Panc1 (cell line): ENCODE data around the gene DRD4. TPM values are rescaled to one million over a fixed set of nuclear protein-coding genes. Genes with fewer than 3 reads are reported as not detected.

ENCODE experiments used
- ATAC-seq: fragments of 200-7000 bp; cut with Tn5 transposase; 2 replicates; pipeline ENCODE4 v1.9.1; 2020; ENCODE audit warnings: mild to moderate bottlenecking, moderate library complexity
- BruUV-seq: library from RNA; stranded (reverse); fragments of 400-500 nt; replicated peaks from 2 replicates; lab custom pipeline; 2021; lab: Mats Ljungman, UMichigan
- CTCF ChIA-PET: fragments of 300-600 bp; sonication (Branson Sonifier 250); formaldehyde crosslinking; loops from one replicate; lab custom pipeline; 2022; ENCODE audit warnings: antibody characterized with exemption; lab: Charles Lee
- POLR2A ChIA-PET: fragments of 300-600 bp; sonication (Branson Sonifier 250); formaldehyde crosslinking; loops from one replicate; lab custom pipeline; 2022; ENCODE audit warnings: antibody characterized with exemption; lab: Charles Lee
- DNase-seq: peaks from one replicate; pipeline ENCODE4 v3.0.0-alpha.2; 2010; ENCODE audit warnings: low read depth, low spot score
- H3K27ac ChIP-seq: 2 replicates; pipeline ENCODE4 v1.5.1; 2011; ENCODE audit warnings: mild to moderate bottlenecking, low read length, inconsistent platforms
- H3K27me3 ChIP-seq: fragments of 200-500 bp; sonication (Bioruptor generic); 2 replicates; pipeline ENCODE4 v1.6.0; 2014; ENCODE audit warnings: low read length, inconsistent platforms; ENCODE audit not compliant: control insufficient read depth, insufficient read depth
- H3K36me3 ChIP-seq: fragments of 200-500 bp; sonication (Bioruptor generic); 2 replicates; pipeline ENCODE4 v1.5.1; 2014; ENCODE audit warnings: inconsistent platforms, mild to moderate bottlenecking, low read length, moderate library complexity; ENCODE audit not compliant: control insufficient read depth, insufficient read depth
- H3K4me1 ChIP-seq: 2 replicates; pipeline ENCODE4 v1.5.1; 2011; ENCODE audit warnings: inconsistent platforms, mild to moderate bottlenecking, low read length, moderate library complexity; ENCODE audit not compliant: control insufficient read depth, insufficient read depth
- H3K4me3 ChIP-seq, 2 experiments: 2 replicates each; pipeline ENCODE4 v1.5.1; 2011 to 2012; ENCODE audit warnings: low read depth in 2 of 2, low read length in 2 of 2, mild to moderate bottlenecking in 2 of 2, inconsistent platforms in 1 of 2, moderate library complexity in 1 of 2
- H3K9me3 ChIP-seq: fragments of 200-500 bp; sonication (Bioruptor generic); 2 replicates; pipeline ENCODE4 v1.5.1; 2014; ENCODE audit warnings: low read depth, mild to moderate bottlenecking, inconsistent platforms, low read length, moderate library complexity; ENCODE audit not compliant: control insufficient read depth, insufficient read depth
- CTCF ChIP-seq: fragments of 450-650 bp; IDR thresholded peaks from 2 replicates; pipeline ENCODE4 v1.5.1; 2017; ENCODE audit warnings: mild to moderate bottlenecking
- POLR2AphosphoS5 ChIP-seq: IDR thresholded peaks from 2 replicates; pipeline ENCODE4 v1.6.1; 2012; ENCODE audit warnings: mild to moderate bottlenecking, low read depth, low read length, moderate library complexity
- SIN3A ChIP-seq: IDR thresholded peaks from 2 replicates; pipeline ENCODE4 v1.6.1; 2012; ENCODE audit warnings: low read depth, mild to moderate bottlenecking, low read length, moderate library complexity, borderline replicate concordance; ENCODE audit not compliant: insufficient read depth
- TCF7L2 ChIP-seq: IDR thresholded peaks from 2 replicates; pipeline ENCODE4 v1.6.1; 2011; ENCODE audit warnings: mild to moderate bottlenecking, low read depth, low read length, inconsistent platforms
- in situ Hi-C: cut with HindIII; loops from 2 replicates; pipeline ENCODE4 v1.10.0; 2016; ENCODE audit warnings: low sequenced_read_pairs, low pct_unique_long_range_greater_than_20kb
- intact Hi-C: fragments of 100-400 bp; cut with micrococcal nuclease; formaldehyde crosslinking; loops from one replicate; pipeline ENCODE4 v1.10.0; 2022; ENCODE audit not compliant: unreplicated experiment
- total RNA-seq: library from RNA; stranded (reverse); gene quantifications from one replicate; pipeline ENCODE4 v1.2.1, GENCODE V29; 2021; ENCODE audit not compliant: unreplicated experiment
- TF ChIP-seq, protein P1 (sequence below), 2 experiments: IDR thresholded peaks; 2 replicates each; pipeline ENCODE4 v1.6.1; 2011 to 2012; ENCODE audit warnings: low read depth in 2 of 2, control low read depth in 1 of 2, low read length in 1 of 2, mild to moderate bottlenecking in 1 of 2, moderate library complexity in 1 of 2; ENCODE audit not compliant: insufficient read depth in 1 of 2

DRD4 gene
- total RNA-seq, 1 experiment from 2014 or later, result 0.95 TPM

DNA sequence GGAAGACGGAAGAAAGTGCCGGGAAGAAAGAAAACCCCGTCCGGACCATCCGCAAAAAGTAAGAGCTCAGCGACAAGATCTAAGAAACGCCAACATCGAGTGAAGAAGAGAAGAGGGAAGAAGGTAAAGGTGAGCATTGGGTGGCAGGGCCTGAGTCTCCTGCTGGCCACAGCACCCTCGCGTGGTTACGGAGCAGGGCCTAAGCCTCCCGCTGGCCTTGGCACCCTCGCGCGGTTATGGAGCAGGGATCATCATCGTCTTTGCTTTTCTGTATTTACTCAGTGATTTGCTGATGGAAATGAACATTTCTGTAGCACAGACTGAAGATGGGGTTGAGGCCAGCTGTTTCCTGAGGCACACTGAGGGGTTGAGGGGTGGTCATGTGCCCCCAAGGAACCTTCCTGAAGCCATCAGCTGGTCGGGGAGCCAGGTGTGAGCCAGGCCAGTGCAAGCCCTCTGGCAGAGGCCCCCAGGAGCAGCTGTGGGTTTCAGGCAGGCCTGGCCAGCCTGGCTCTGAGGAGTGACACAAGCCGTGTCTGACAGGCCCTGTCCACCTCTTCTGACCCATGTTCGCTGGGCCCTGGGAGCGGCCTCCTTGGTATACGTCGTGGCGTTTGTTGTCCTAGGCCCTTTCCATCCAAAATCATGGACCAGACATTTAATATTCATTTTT, 35.4 kb upstream of the DRD4 start:
- no peaks in the 10 kb centered on the region for H3K27me3 ChIP-seq
- ChIA-PET CTCF (interaction anchor here (0.6 kb wide), 1 partner anchor 123 kb away, joined by 3 read pairs; no protein-coding TSS in a partner anchor), POLR2A (no interaction called here)
- ATAC-seq (no peak), DNase-seq (no peak)
- in situ Hi-C loops, result no loop called here
- H3K4me1 ChIP-seq, result no peaks in the 10 kb centered on the region
- no peaks in the 10 kb centered on the region for H3K9me3 ChIP-seq
- no peak overlapping the region for H3K27ac ChIP-seq
- TSS peak; percentile 61 for BruUV-seq
- H3K36me3 ChIP-seq, result peaks cover 7% of the 10 kb centered on the region
- intact Hi-C loops, result no loop called here
- TF ChIP-seq POLR2AphosphoS5 (no peak), TCF7L2 (no peak), CTCF (no peak)
- TF ChIP-seq, protein P1, sequence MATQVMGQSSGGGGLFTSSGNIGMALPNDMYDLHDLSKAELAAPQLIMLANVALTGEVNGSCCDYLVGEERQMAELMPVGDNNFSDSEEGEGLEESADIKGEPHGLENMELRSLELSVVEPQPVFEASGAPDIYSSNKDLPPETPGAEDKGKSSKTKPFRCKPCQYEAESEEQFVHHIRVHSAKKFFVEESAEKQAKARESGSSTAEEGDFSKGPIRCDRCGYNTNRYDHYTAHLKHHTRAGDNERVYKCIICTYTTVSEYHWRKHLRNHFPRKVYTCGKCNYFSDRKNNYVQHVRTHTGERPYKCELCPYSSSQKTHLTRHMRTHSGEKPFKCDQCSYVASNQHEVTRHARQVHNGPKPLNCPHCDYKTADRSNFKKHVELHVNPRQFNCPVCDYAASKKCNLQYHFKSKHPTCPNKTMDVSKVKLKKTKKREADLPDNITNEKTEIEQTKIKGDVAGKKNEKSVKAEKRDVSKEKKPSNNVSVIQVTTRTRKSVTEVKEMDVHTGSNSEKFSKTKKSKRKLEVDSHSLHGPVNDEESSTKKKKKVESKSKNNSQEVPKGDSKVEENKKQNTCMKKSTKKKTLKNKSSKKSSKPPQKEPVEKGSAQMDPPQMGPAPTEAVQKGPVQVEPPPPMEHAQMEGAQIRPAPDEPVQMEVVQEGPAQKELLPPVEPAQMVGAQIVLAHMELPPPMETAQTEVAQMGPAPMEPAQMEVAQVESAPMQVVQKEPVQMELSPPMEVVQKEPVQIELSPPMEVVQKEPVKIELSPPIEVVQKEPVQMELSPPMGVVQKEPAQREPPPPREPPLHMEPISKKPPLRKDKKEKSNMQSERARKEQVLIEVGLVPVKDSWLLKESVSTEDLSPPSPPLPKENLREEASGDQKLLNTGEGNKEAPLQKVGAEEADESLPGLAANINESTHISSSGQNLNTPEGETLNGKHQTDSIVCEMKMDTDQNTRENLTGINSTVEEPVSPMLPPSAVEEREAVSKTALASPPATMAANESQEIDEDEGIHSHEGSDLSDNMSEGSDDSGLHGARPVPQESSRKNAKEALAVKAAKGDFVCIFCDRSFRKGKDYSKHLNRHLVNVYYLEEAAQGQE (IDR thresholded peaks at IDR 0.05; ENCODE audit: insufficient read depth in 1 of 2, low read depth in 2 of 2, low read length in 1 of 2), result no peak
- no peak overlapping the region for H3K4me3 ChIP-seq

- H3K27ac ChIP-seq, result no peak overlapping the region
- ChIA-PET POLR2A (no interaction called here), CTCF (interaction anchor here (0.7 kb wide), 1 partner anchor 73 kb away, joined by 3 read pairs; no protein-coding TSS in a partner anchor)
- TF ChIP-seq CTCF (no peak), POLR2AphosphoS5 (no peak), SIN3A (no peak), TCF7L2 (no peak)
- TF ChIP-seq, protein P1 (IDR thresholded peaks at IDR 0.05; ENCODE audit: insufficient read depth in 1 of 2, low read depth in 2 of 2, low read length in 1 of 2), result no peak
- BruUV-seq, result no TSS peak
- no peak overlapping the region for H3K4me3 ChIP-seq
- H3K4me1 ChIP-seq, result no peaks in the 10 kb centered on the region
- DNase-seq, result no peak
- in situ Hi-C loops (no loop called here), intact Hi-C loops (no loop called here)
- no peak for ATAC-seq
- H3K27me3 ChIP-seq, result no peaks in the 10 kb centered on the region
- peaks cover 13% of the 10 kb centered on the region for H3K36me3 ChIP-seq
- H3K9me3 ChIP-seq, result no peaks in the 10 kb centered on the region
Measured at GRCh38 chr11:603154-603553, 33.9 kb upstream of the DRD4 start.
